B cell (primary cell): ENCODE results near the gene VILL. TPM values are rescaled to one million over a fixed set of nuclear protein-coding genes. Genes with fewer than 3 reads are reported as not detected.

ENCODE experiments used
- ATAC-seq: fragments of 200-7000 bp; cut with Tn5 transposase; one replicate; pipeline ENCODE4 v1.10.0; 2021; ENCODE audit warnings: low read depth, mild to moderate bottlenecking, moderate number of reproducible peaks, moderate library complexity
- CTCF ChIA-PET: fragments of 350-600 bp; sonication (Branson Sonifier 250); formaldehyde crosslinking; loops from one replicate; lab custom pipeline; 2021; ENCODE audit warnings: antibody characterized with exemption, inconsistent platforms; lab: Charles Lee
- POLR2A ChIA-PET: fragments of 350-600 bp; sonication (Branson Sonifier 250); formaldehyde crosslinking; loops from one replicate; lab custom pipeline; 2021; ENCODE audit warnings: antibody characterized with exemption; lab: Charles Lee
- DNase-seq: peaks from one replicate; pipeline ENCODE4 v3.0.0; 2013
- H2AFZ ChIP-seq: 2 replicates; pipeline ENCODE4 v1.6.1; 2012; ENCODE audit warnings: mild to moderate bottlenecking, low read depth, low read length; ENCODE audit not compliant: insufficient read depth, poor library complexity, severe bottlenecking
- H3K27ac ChIP-seq, 2 donors: 1 replicate in 1 of 2; 2 replicates in 1 of 2; pipeline ENCODE4 v1.5.1; 2012 to 2013; ENCODE audit warnings: low read length in 2 of 2, mild to moderate bottlenecking in 2 of 2, moderate library complexity in 1 of 2
- H3K27me3 ChIP-seq, 4 experiments: fragments of 200-600 bp in 1 of 4; sonication (generic) in 1 of 4; replicated peaks in 1 of 4; 1 replicate in 2 of 4; 2 replicates in 2 of 4; pipeline versions ENCODE4 v1.6.1 to v1.7.0; 2013 to 2016; ENCODE audit warnings: low read length in 3 of 4, mild to moderate bottlenecking in 2 of 4, mixed read lengths in 1 of 4, moderate library complexity in 1 of 4; ENCODE audit not compliant: insufficient read depth in 4 of 4, control insufficient read depth in 3 of 4; ENCODE audit errors: control extremely low read depth in 1 of 4
- H3K36me3 ChIP-seq, 2 experiments: replicated peaks in 1 of 2; 1 replicate in 1 of 2; 2 replicates in 1 of 2; pipeline versions ENCODE4 v1.6.1 to v1.7.1; 2013; ENCODE audit warnings: low read length in 1 of 2; ENCODE audit not compliant: insufficient read depth in 2 of 2, control insufficient read depth in 1 of 2; ENCODE audit errors: control extremely low read depth in 1 of 2, extremely low read depth in 1 of 2
- H3K4me1 ChIP-seq, 2 donors: fragments of 200-600 bp in 1 of 2; sonication (generic) in 1 of 2; 1 replicate in 1 of 2; 2 replicates in 1 of 2; pipeline versions ENCODE4 v1.5.1 to v1.6.1; 2013 to 2017; ENCODE audit warnings: low read length in 2 of 2; ENCODE audit not compliant: control insufficient read depth in 2 of 2, insufficient read depth in 2 of 2
- H3K4me2 ChIP-seq: replicated peaks from 2 replicates; pipeline ENCODE3; 2012; ENCODE audit warnings: mild to moderate bottlenecking, low read depth, low read length; ENCODE audit not compliant: poor library complexity, severe bottlenecking
- H3K4me3 ChIP-seq, 5 experiments: fragments of 200-600 bp in 1 of 5; sonication (generic) in 1 of 5; 1 replicate in 3 of 5; 2 replicates in 2 of 5; pipeline versions ENCODE4 v1.5.1 to v1.7.0; 2011 to 2016; ENCODE audit warnings: low read length in 4 of 5, mild to moderate bottlenecking in 4 of 5, low read depth in 2 of 5, control low read depth in 1 of 5, moderate library complexity in 1 of 5; ENCODE audit not compliant: insufficient read depth in 1 of 5; ENCODE audit errors: control extremely low read depth in 1 of 5, extremely low read depth in 1 of 5
- H3K79me2 ChIP-seq: fragments of 200-600 bp; sonication (generic); one replicate; pipeline ENCODE4 v1.6.0; 2016; ENCODE audit warnings: low read length; ENCODE audit not compliant: control insufficient read depth, insufficient read depth
- H3K9ac ChIP-seq: fragments of 200-600 bp; sonication (generic); 2 replicates; pipeline ENCODE4 v1.6.1; 2017; ENCODE audit warnings: mild to moderate bottlenecking, low read length, moderate library complexity
- H3K9me3 ChIP-seq, 3 donors: one replicate each; pipeline versions ENCODE4 v1.6.1 to v1.7.1; 2013; ENCODE audit warnings: low read length in 2 of 3; ENCODE audit not compliant: control insufficient read depth in 2 of 3, insufficient read depth in 1 of 3; ENCODE audit errors: control extremely low read depth in 1 of 3
- H4K20me1 ChIP-seq: 2 replicates; pipeline ENCODE4 v1.6.0; 2012; ENCODE audit warnings: mild to moderate bottlenecking, low read length; ENCODE audit not compliant: insufficient read depth, control insufficient read depth, poor library complexity, severe bottlenecking
- H3K27ac Mint-ChIP-seq: one replicate; pipeline ENCODE4 v1.8.0; 2021; ENCODE audit warnings: mixed read lengths
- H3K27me3 Mint-ChIP-seq: one replicate; pipeline ENCODE4 v1.8.0; 2021; ENCODE audit warnings: mixed read lengths
- H3K4me1 Mint-ChIP-seq: one replicate; pipeline ENCODE4 v1.8.0; 2021; ENCODE audit warnings: mixed read lengths
- H3K4me3 Mint-ChIP-seq: one replicate; pipeline ENCODE4 v1.8.0; 2021; ENCODE audit warnings: mixed read lengths
- H3K9me3 Mint-ChIP-seq: one replicate; pipeline ENCODE4 v1.8.0; 2022; ENCODE audit warnings: mixed read lengths; ENCODE audit not compliant: insufficient read depth
- EZH2 ChIP-seq: IDR thresholded peaks from 2 replicates; pipeline ENCODE4 v1.6.1; 2012; ENCODE audit warnings: borderline replicate concordance, low read depth, mild to moderate bottlenecking, moderate library complexity, low read length; ENCODE audit not compliant: insufficient read depth, poor library complexity, severe bottlenecking
- WGBS: methylation state at CpG from one replicate; pipeline ENCODE4 v1.1.5; 2013; ENCODE audit warnings: missing lambda C conversion rate; ENCODE audit not compliant: insufficient coverage; 5-methylcytosine and 5-hydroxymethylcytosine counted together
- intact Hi-C: fragments of 100-400 bp; cut with micrococcal nuclease; formaldehyde crosslinking; loops from one replicate; pipeline ENCODE4 v1.10.0; 2022
- polyA plus RNA-seq: library from polyadenylated mRNA; depleted of rRNA; stranded (reverse); fragments of >200 nt; gene quantifications from 2 replicates; pipeline ENCODE4 v1.2.3, GENCODE V29; 2012
- total RNA-seq, 2 donors: library from RNA; stranded (reverse); fragments of 120-200 nt in 1 of 2; gene quantifications; 1 replicate in 1 of 2; 2 replicates in 1 of 2; pipeline versions ENCODE4 v1.2.3 to v1.2.4, GENCODE V29; 2013 to 2022
- TF ChIP-seq, protein P1 (sequence below): fragments of 200-600 bp; IDR thresholded peaks from one replicate; pipeline ENCODE4 v1.8.0; 2022; ENCODE audit warnings: antibody characterized with exemption, mild to moderate bottlenecking

The VILL gene
- total and polyA plus RNA-seq, 2 donors (not counting 1 experiment from before 2014, with no cell fraction given), result 35.2 to 46.4 TPM

DNA sequence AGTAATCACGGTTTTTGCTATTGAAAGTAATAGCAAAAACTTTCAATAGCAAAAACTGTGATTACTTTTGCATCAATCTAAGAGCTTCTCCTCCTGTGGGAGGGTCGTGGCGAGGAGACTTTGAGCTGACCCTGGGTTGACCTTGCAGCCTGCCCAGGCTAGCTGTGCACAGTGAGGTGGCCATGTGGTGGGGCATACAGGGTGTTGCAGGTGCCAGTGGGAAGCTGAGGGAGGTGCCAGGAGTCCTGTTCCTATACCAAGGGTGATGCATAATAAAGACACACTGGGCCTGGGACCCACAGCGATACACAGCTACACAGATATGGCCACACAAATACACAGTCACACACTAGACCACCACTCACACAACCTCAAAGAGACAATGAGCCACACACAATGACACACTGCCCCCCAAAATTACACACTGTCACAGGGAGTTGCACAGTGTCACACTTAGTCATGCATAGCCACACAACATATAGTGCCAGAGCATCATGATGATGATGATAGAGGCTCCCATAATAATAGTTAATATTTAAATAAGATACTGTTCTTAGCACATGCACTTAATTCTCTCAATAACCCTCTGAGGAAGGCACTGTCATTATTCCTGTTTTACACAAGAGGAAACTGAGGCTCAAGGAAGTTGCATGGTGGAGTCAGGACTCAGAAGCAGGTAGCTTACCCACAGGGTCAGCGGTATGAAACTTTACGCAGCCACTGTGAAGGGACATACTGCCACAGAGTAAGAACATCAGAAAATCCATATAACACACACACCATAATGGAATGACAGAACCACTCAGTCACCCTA lies 32.5 kb downstream of the VILL start:
- no peaks in the 10 kb centered on the region for H3K36me3 ChIP-seq
- no peaks in the 10 kb centered on the region for H3K79me2 ChIP-seq
- H3K27me3 ChIP-seq, result peaks cover 0 to 3% (median under 1%) of the 10 kb centered on the region in 4 experiments
- Mint-ChIP-seq H3K4me3 (peak overlapping the region; percentile 96), H3K27ac (peak overlapping the region; percentile 97), H3K27me3 (peaks cover 5% of the 10 kb centered on the region), H3K4me1 (peaks cover 27% of the 10 kb centered on the region), H3K9me3 (no peaks in the 10 kb centered on the region)
- H3K9me3 ChIP-seq, result no peaks in the 10 kb centered on the region
- TF ChIP-seq, protein P1, sequence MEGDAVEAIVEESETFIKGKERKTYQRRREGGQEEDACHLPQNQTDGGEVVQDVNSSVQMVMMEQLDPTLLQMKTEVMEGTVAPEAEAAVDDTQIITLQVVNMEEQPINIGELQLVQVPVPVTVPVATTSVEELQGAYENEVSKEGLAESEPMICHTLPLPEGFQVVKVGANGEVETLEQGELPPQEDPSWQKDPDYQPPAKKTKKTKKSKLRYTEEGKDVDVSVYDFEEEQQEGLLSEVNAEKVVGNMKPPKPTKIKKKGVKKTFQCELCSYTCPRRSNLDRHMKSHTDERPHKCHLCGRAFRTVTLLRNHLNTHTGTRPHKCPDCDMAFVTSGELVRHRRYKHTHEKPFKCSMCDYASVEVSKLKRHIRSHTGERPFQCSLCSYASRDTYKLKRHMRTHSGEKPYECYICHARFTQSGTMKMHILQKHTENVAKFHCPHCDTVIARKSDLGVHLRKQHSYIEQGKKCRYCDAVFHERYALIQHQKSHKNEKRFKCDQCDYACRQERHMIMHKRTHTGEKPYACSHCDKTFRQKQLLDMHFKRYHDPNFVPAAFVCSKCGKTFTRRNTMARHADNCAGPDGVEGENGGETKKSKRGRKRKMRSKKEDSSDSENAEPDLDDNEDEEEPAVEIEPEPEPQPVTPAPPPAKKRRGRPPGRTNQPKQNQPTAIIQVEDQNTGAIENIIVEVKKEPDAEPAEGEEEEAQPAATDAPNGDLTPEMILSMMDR, result no peak
- TF ChIP-seq EZH2, result no peak
- CTCF ChIA-PET, result interaction anchor here (1.3 to 1.7 kb wide), 3 partner anchors 17 to 142 kb away, joined by 3 to 6 read pairs (median 5); partner anchors contain the start of gene OXSR1
- no peak overlapping the region for H3K4me2 ChIP-seq
- no peak for ATAC-seq
- no peaks in the 10 kb centered on the region for H4K20me1 ChIP-seq
- POLR2A ChIA-PET, result no interaction called here
- H3K4me1 ChIP-seq, result peaks cover 9 to 25% of the 10 kb centered on the region in 2 donors
- peak overlapping the region; percentile 87 for H2AFZ ChIP-seq
- 95% methylated on average over 5 of the region's 6 CpGs for WGBS
- H3K27ac ChIP-seq, result peak overlapping the region; percentile 84 to 88
- DNase-seq, result no peak
- H3K9ac ChIP-seq, result no peak overlapping the region
- peak overlapping the region in 1 of 5 experiments; percentile 13 for H3K4me3 ChIP-seq
- intact Hi-C loops, result no loop called here

DNA sequence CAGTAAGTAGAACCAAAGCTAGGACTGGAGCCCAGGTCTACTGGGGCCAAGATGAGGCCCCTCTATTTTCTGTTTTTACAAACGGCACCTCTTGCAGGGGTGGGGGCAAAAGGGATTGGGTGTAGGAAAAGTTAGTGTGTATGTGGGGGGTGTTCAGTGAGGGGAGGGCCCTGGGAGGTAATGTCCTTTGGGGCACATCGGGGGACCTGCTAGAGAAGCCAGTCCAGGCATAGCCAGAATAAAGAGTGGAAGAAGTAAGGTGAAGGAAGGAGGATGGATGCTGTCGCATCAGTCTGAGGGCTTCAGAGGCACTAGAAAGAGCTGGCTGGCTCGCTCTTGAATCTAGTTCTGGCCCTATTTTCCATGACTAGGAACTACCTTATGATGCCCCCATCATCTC lies 36.3 kb downstream of the VILL start:
- peaks cover 38% of the 10 kb centered on the region for H3K4me1 Mint-ChIP-seq
- H3K4me3 ChIP-seq, result no peak overlapping the region
- POLR2A ChIA-PET, result no interaction called here
- peaks cover 0 to 38% (median 17%) of the 10 kb centered on the region in 4 experiments for H3K27me3 ChIP-seq
- no peak overlapping the region for H3K27ac ChIP-seq
- no peak overlapping the region for H2AFZ ChIP-seq
- intact Hi-C loops, result no loop called here
- peaks cover 23% of the 10 kb centered on the region for H3K27me3 Mint-ChIP-seq
- peak overlapping the region; percentile 32 for H3K4me3 Mint-ChIP-seq
- H3K36me3 ChIP-seq, result no peaks in the 10 kb centered on the region
- no peaks in the 10 kb centered on the region for H3K79me2 ChIP-seq
- no peak overlapping the region for H3K4me2 ChIP-seq
- DNase-seq (no peak), ATAC-seq (no peak)
- H3K9me3 ChIP-seq, result peaks cover 0 to 19% (median 0%) of the 10 kb centered on the region in 3 donors
- peaks cover 26 to 44% of the 10 kb centered on the region in 2 donors for H3K4me1 ChIP-seq
- no peaks in the 10 kb centered on the region for H3K9me3 Mint-ChIP-seq
- H4K20me1 ChIP-seq, result no peaks in the 10 kb centered on the region
- H3K9ac ChIP-seq, result no peak overlapping the region
- TF ChIP-seq EZH2, result no peak
- TF ChIP-seq, protein P1, result no peak
- WGBS, result 50% methylated on average over 2 of the region's 4 CpGs
- H3K27ac Mint-ChIP-seq, result no peak overlapping the region
- CTCF ChIA-PET, result interaction anchor here (2.0 kb wide), 1 partner anchor 30 kb away, joined by 8 read pairs; no protein-coding TSS in a partner anchor
